NCI-H1417 treated with DMSO at 0.1 percent for 48 hours (cell line): Measurements from ENCODE around the gene CIAPIN1.

ENCODE experiments used
- DNase-seq: peaks from one replicate; lab custom pipeline; 2025; lab: John Stamatoyannopoulos, UW

Gene CIAPIN1

GRCh38 chr16:57447186-57447962, at the start of gene CIAPIN1, which contains the start of gene COQ9:
CIAPIN1 (minus strand) TSS chr16:57447385; CDS start chr16:57440928, 6,457 bp downstream.
COQ9 (plus strand) TSS chr16:57447479; CDS start chr16:57447506, 27 bp downstream.
- peak; percentile 33 for DNase-seq

GRCh38 chr16:57493767-57494166, 46.6 kb upstream of the CIAPIN1 start:
- no peak for DNase-seq

GRCh38 chr16:57489229-57489628, 42.0 kb upstream of the CIAPIN1 start:
- DNase-seq: no peak

GRCh38 chr16:57486858-57487834, 40.0 kb upstream of the CIAPIN1 start:
- DNase-seq: no peak

- DNase-seq: no peak
Measured at GRCh38 chr16:57485916-57486857, 39.0 kb upstream of the CIAPIN1 start, which contains the start of gene DOK4. DOK4 (minus strand) TSS chr16:57486493; CDS start chr16:57479507, 6,986 bp downstream.

- DNase-seq: no peak
Measured at GRCh38 chr16:57485091-57485915, 38.1 kb upstream of the CIAPIN1 start.

- DNase-seq: no peak
Measured at GRCh38 chr16:57484515-57485005, 37.4 kb upstream of the CIAPIN1 start.

GRCh38 chr16:57483725-57484514, 36.7 kb upstream of the CIAPIN1 start:
- no peak for DNase-seq

- no peak for DNase-seq
Measured at GRCh38 chr16:57482845-57483545, 35.8 kb upstream of the CIAPIN1 start.

GRCh38 chr16:57481421-57481820, 34.2 kb upstream of the CIAPIN1 start:
- no peak for DNase-seq

GRCh38 chr16:57480754-57481230, 33.6 kb upstream of the CIAPIN1 start:
- DNase-seq: no peak

- DNase-seq: no peak
Measured at GRCh38 chr16:57479976-57480753, 33.0 kb upstream of the CIAPIN1 start.

GRCh38 chr16:57479205-57479975, 32.2 kb upstream of the CIAPIN1 start:
- DNase-seq: no peak

- DNase-seq: no peak
Measured at GRCh38 chr16:57478396-57479204, 31.4 kb upstream of the CIAPIN1 start.

GRCh38 chr16:57477531-57478202, 30.5 kb upstream of the CIAPIN1 start:
- no peak for DNase-seq
